Spleen (tissue), 7 donors: ENCODE measurements around the gene SPRED1.

Source experiments
- CTCF ChIP-seq, 11 experiments: fragments of 200-600 bp in 7 of 11; fragments of 450-650 bp in 4 of 11; sonication (generic) in 4 of 11; IDR thresholded peaks in 8 of 11; conservative IDR thresholded peaks in 3 of 11; 1 replicate in 7 of 11; 2 replicates in 4 of 11; pipeline versions ENCODE4 v1.4.0 to v1.8.0; 2016 to 2021; ENCODE audit warnings: antibody characterized with exemption in 11 of 11, inconsistent platforms in 4 of 11, mild to moderate bottlenecking in 1 of 11
- POLR2A ChIP-seq, 3 donors: fragments of 450-650 bp; IDR thresholded peaks; one replicate each; pipeline ENCODE4 v1.5.1; 2017; ENCODE audit warnings: antibody characterized with exemption in 3 of 3, mild to moderate bottlenecking in 1 of 3
- donor health status: DM: no; HTN: no; CAD: no; lungs with moderate emphysema.
- donor health status: DM: no; HTN: no; CAD: no.
- donor health status: DM: no; HTN: no; CAD: no.

- no peak for TF ChIP-seq CTCF (IDR thresholded peaks at IDR 0.05 in 8 of 11, conservative IDR thresholded peaks at IDR 0.05 in 3 of 11)
- no peak for TF ChIP-seq POLR2A (IDR thresholded peaks at IDR 0.05)
These were observed 46.9 kb upstream of the SPRED1 start for GRCh38 chr15:38205526-38206272.
